Stimulated activated CD4-positive, alpha-beta T cell treated with anti-CD3 and anti-CD28 coated beads, Interleukin-4, amount 100 ng/mL, for 48 hours (primary cell): Measurements from ENCODE around the gene ACER3.
"Not testable (repeated sequence)": the region's sequence is repeated elsewhere in the genome, so short reads cannot be mapped to it uniquely, and the experiment has no call there.

Experiments
- DNase-seq, 2 donors: peaks; one replicate each; pipeline ENCODE4 v3.0.0-alpha.2; 2020; ENCODE audit warnings: low read depth in 2 of 2

The ACER3 gene

DNA sequence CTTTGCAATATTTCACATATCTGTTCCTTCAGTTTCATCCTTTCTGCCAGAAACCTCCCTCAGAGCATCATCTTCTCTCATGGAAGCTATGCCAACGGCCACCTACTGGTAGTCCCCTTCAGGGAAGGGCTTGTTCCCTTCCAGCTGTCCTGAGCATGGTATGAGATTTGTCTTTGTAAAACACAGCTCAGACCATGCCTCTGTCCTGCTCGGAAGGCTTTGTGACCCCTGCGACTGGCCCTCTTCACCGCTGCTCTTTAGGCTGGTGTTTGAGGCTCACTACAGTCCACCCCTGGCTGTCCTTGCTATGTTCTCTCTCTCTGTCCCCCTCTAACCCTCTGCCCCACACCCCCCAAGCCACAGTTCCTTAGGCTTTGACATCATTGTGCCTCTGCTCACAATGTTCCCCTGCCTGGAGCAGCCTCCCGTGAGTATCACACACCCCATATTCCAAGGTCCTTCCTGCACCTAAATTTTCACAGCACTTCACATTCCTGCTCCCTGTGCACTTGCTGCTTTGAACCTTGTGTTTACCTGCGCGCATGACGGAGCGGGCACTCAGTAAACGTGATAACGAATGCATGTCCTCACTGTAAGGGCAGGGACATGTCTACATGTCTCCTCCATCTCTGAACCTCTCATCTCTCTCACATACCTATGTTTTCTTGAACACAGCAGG is 24.0 kb upstream of the ACER3 start:
- DNase-seq: no peak

DNA sequence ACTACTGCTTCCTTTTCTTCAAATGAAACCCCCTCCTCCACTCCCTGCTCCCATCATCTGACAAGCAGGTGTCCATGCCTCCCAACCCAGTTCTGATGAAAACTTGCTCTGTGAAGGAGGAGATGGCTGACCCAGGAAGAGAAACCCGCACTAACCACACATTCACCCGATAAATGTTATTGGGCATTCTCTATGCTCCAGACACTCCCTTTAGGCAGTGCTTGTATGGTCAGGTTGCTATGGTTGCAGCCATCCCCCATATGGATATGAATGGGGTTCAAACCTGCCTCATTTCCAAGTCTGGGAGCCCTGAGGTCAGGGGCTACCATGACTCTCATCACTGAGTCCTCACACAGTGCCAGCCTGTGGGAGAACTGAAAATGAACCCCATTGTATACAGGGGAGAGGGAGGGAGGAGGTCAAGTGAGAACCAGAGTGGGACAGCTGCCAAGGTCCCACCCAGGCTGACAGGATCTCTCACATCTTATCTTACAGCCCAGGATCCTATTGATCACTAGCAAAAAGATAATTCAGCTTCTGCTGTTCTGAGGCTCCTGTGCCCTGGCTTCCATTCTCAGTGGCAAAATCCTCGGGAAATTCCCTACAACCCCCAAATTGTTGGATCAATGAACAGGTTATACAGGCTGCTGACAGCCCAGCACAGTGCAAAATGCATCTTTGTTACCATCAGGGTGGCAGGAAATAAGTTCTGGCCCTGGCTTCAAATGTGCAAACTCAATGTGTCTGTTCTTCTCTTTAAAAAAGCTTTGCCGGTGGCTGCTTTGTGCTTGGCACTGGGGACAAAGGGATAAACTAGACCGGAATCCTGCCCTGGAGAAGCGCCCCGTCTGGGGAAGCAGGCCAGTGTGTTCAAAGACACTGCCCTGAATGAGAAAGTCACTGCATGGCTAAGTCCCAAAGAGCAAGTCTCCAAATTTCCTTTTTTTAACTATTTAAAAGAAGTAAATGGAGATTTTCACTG is 22.7 kb upstream of the ACER3 start:
- no peak for DNase-seq

DNA sequence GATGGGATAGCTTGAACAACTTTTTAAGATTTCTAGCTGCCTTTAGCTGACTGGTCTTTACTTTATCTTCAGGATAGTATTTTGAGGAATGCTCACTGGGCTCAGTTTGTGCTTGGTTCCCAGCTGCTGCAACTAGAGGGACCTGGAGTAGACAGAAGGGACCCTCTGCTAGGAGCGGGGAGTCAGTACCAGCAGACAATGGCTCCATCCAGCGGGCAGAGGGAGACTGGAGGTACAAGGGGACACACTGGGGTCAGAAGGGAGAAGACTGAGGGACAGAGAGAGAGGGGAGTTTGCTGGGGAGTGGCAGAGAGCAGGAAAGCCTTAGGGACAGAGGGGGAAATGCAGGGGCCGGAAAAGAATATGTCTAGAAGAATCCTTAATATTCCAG is 22.0 kb upstream of the ACER3 start:
- DNase-seq: no peak

DNA sequence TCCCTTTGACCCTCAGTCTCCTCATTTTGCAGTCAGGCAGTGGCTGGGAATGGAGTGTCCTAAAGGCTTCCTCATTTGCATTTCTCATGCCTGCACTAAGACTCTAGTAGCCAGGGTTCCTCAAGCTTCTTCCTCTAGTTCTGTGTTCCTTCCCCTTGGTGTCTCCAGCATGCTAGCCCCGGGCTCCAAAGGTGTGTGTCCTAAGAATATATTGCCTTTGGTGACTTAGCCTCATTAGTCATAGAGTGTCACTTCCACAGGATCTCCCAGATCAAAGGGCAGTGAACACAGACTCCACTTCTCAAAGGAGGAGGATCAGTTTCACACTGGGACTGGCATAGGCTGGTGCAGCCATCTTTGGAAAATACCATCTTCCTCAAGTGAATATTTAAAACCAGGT is 21.4 kb upstream of the ACER3 start:
- DNase-seq: no peak

DNA sequence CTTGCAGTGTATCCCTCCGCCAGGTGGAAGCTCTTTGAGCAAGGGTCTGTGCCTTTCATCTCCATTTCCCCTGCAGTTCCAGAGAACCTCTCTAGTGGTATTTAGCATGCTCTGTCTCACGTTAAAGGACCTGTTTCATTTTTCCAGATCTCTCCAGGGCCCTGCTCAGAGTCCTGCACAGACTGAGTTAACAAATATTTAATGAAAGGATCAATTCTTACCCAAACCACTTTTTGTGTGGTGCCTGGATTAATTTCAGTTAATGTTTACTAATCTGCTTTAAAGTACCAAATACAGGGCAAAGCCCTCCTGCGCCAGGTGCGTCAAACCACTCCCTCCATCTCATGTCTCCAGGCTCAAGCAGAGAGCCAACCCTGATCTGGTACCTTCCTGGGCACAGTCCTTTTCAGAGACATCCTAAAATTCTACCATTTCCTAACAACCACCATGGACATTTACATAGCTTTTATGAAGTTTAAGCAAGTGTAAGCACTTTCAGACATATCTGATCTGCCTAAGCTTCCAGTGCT is 18.7 kb upstream of the ACER3 start:
- DNase-seq: no peak

DNA sequence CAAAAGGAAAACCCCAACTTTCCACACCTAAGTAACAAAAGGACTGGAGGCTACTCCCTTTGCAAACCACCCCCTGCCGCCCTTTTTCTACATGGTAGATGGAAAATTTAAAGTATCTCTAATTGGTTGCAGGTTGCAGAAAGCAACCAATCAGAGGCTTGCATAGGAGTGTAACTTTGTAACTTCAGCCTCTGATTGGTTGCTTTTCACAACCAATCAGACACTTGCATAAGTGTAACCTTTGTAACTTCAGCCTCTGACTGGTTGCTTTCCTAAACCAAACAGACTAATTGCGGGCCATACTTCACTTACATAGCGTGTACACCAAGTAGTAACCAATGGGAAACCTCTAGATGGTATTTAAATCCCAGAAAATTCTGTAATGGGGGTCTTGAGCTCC is 16.8 kb upstream of the ACER3 start:
- no peak for DNase-seq

DNA sequence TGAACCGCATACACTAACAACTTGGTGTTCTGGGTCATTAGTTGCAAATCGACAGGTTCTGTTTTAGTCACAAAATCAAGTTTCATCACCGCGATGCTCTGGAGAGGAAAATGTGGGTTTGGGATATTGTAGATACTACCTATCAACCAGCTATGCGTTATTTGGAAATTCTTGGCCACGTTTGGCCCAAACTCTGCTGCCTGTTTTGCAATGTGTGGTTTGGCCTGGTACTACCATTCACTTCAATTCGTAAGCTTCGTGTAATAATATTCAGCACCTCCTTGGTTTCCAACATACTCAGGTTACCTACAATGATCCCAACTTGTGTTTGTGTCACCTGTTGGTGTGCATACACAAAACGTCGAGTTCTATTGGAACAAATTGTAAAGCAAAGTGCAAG is 16.2 kb upstream of the ACER3 start:
- DNase-seq: no peak

DNA sequence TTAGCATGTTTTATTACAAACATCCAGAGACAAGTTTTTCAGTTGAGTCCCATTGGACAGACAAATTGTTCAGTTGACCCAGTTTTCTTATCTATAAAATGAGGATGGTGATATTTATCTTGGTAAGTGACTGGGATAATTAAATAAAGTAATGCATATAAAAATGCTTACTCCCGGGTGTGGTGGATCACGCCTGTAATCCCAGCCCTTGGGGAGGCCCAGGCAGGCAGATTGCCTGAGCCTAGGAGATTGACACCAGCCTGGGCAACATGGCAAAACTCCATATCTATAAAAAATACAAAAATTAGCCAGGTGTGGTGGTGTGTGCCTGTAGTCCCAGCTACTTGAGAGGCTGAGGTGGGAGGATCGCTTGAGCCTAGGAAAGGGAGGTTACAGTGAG is 15.6 kb upstream of the ACER3 start:
- no peak for DNase-seq

DNA sequence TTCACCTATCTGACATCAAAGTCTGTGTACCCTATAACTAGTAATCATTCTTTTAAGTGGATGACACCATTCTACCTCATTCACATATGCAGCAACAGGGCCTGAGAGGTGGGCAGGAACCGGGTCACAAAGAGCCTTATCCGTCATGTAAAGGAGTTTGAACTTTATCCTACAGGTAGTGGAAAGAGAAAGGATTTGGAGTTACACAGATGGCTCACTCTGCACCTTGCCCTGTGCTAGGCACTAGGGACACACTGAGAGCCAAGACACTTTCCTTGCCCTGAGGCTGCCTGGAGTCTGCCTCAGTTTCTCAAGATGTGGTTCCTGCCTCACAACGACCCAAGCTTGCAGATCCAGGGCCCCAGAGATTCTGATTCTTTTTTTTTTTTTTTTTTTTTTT is 14.3 kb upstream of the ACER3 start:
- DNase-seq: no peak

DNA sequence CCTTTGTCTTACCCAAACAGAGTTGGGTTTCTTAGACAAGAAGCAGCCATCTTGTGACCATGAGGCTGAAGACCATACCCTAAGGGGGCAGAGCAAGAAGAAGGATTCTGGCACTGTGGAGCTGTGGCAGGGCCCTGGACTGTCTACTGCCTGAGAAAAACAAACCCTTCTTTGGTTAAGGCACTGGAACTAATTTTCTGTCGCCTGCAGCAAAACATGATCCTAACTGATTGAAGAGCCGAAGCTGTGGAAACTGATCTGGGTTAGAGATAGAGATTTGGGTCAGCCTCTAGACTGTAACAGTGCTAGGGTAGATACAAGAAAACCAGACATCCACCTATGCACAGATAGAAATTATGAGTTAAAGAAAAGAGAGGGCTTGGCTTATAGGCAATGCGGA is 11.3 kb upstream of the ACER3 start:
- DNase-seq: no peak

DNA sequence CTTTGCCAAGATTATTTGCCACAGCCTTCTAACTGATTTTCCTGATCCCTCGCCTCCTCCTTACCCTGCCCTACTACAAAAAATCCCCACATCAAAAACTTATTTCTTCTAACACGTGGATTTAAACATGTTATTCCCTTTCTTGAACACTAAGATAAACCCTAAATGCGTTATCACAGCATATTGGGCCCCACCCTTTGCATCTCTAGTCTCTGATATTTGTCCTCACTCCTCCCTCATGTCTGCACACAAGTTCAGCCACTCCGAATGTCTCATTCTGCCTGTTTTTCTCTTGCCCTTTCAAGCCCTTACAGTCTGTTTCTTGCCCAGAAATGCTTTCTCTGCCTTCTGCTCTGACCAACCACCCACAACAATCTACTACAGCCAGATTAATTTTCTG is 10.6 kb upstream of the ACER3 start:
- no peak for DNase-seq

DNA sequence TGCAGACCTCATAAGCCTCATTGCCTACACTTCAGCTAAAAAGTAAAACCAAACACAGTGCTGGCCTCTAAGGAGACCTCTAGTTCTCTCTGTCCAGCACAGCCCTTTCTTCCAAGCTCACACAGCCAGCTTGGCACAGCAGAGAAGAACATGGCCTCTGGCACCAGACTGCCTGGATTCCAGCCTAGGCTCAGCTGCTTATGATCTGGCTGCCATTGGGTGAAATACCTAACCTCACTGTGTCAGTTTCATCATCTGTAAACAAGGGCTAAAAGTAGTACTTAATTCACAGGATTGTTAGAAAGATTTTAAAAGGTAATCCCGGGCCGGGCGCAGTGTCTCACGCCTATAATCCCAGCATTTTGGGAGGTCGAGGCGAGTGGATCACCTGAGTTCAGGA is 9.9 kb upstream of the ACER3 start:
- no peak for DNase-seq

DNA sequence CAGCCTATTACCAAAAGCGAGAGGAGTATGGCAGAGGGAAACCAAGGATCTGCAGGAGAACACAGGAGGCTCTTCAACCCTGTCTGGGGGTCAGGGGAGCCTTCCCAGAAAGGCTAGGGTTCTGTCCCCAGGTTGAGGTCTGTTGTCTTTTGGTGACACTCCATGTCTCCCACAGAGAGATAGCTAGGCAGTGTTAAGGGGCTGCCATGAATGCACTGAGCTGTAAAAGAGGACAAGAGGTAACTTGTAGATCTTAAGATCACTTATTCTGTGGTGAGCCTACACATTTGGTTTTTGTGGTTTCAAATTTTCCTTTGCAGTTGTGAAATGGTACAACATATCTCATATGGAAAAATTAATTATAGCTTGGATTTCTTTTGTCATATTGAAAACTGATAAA is 6.0 kb upstream of the ACER3 start:
- DNase-seq: no peak

DNA sequence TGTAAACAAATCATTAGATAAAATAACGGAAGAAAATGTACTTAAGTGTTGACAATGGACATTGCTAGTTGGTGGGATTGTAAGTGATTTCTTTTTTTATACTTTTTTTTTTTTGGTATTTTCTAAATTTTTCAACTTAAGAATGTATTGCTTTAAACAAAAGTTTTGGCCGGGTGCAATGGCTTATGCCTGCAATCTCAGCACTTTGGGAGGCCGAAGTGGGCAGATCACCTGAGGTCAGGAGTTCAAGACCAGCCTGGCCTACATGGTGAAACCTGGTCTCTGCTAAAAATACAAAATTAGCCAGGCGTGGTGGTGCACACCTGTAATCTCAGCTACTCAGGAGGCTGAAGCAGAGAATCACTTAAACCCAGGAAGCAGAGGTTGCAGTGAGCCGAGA is 5.0 kb upstream of the ACER3 start:
- not testable (repeated sequence) for DNase-seq

DNA sequence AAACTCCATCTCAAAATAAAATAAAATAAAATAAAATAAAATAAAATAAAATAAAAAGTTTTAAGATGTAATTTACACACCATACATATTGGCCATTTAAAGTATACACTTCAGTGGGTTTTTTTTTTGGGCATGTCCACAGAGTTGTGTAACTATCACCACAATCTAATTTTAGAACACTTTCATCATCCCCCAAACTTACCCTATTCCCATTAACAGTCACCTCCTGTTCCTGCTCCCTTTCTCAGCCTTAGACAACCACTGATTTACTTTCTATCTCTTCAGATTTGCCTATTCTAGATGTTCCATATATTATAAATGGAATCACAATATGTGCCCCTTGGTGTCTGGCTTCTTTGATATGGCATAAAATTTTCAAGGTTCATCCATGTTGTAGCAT is 4.6 kb upstream of the ACER3 start:
- no peak for DNase-seq

DNA sequence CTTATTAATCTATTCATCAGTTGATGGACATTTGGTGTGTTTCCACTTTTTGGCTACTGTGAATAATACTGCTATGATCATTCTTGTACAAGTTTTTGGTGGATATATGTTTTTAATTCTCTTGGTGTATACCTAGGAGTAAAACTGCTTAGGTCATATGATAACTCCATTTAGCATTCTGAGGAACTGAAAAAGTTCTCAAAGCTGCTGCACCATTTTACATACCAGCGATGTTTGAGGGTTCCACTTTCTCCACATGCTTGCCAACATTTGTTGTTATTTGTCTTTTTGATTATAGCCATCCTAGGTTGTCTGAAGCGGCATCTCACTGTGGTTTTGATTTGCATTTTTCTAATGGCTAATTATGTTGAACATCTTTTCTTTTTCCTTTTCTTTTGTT is 4.1 kb upstream of the ACER3 start:
- DNase-seq: no peak

DNA sequence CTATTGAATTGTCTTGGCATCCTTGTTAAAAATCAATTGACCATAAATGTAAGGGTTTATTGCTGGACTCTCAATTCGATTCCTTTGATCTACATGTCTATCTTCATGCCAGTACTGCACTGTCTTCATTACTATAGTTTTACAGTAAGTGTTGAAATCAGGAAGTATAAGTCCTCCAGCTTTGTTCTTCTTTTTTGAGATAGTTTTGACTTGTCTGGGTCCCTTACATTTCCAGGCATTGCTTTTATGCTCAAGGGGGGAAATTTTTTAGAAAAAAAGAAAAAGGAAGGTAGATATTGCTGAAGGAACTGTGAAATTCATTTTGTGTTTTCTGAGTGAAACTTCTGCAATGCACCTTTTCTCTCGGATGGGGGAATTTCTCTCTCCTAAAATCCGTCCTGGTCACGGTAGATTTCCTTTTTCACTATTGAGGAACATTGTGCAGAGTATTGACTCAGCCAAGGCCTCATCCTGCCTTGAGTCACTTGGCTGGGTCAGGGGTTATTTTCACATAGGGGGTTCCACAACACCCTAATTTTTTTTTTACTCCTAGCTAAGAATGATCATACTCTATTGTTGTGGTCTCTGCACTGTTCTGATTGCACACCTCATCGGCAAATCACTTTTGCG is 2.8 kb upstream of the ACER3 start:
- no peak for DNase-seq

DNA sequence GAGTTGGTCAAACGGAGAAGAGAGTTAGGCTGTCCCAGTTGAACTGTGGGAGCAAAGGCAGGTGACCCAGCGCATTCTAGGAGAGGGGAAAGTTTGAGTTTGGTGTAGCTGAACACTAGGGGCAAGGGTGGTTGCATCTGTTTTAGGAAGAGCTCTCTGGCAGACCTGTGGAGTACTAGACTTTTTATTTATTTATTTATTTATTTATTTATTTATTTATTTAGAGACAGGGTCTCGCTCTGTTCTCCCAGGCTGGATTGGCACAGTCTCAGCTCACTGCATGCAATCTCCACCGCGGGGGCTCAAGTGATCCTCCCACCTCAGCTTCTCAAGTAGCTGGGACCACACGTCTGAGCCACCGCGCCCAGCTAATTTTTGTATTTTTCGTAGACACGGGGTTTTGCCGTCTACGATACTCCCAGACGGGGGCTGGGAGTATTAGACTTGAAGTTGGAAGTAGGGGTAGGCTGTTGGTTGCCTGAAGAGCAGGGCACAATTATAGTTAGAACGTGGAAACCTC is 950 bp upstream of the ACER3 start:
- DNase-seq: no peak

DNA sequence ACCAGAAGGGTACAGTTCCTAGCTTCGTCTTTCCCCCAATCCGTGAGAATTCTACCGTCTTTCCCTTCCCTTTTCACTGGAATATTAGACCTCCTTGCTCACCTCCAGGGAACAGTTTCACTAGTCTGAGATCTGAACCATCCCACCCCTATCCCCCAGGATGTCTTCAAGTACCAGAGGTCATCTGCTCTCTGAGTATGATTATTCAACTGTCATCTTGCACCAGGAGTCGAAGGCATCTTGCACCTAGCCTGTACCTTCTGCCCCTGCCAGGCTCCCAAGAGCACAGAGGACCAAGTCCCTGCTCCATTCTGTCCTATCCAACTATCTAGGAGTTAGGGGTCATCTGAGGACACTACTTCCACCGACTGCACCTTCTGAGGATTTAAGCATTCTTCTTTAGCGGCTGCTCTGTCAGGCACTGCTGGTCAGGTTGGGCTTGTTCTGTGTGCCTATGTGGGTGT is 804 bp downstream of the ACER3 start:
- DNase-seq: no peak

DNA sequence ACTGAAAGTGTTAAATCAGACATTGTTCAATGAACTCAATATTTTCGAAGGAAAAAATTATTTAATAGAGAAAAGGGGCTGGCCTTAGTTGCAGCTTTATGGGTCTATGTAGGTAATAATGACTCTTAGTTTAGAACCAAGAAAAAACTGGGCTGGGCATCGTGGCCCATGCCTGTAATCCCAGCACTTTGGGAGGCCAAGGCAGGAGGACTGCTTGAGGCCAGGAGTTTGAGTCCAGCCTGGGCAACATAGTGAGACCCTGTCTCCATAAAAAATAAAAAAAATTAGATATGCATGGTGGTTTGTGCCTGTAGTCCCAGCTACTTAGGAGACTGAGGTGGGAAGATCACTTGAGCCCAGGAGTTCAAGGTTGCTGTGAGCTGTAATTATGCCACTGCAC is 2.1 kb downstream of the ACER3 start:
- not testable (repeated sequence) for DNase-seq

DNA sequence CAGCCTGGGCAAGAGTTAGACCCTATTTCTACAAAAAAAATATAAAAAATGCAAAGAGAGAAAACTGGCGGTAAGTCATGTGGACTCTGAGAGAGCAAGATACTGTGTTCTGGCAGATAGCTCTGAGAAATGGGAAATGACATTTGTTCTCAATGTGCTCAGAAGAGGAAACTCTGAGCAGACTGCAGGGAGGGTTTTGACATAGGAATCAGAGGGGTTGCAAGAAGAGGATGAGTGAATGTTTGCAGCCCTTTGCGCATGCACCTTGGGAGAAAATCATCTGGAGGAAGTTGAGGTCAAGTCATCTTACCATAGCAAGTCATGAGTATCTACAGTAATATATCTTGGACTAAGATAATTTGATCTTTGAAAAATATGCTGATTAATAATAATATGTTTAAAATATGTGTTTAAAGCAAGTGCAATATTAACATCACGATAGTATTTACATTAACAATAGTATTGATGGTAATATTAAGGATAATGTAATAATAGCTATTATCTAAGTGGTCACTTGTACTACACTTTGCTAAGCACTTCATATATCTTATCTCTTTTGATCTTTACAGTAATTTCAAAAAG is 2.6 kb downstream of the ACER3 start:
- no peak for DNase-seq
